Pancreas (tissue), 10 donors: ENCODE measurements around the gene IRX1. TPM values are rescaled to one million over a fixed set of nuclear protein-coding genes. Genes with fewer than 3 reads are reported as not detected.

Source experiments
- ATAC-seq, 4 donors: fragments of 200-7000 bp; cut with Tn5 transposase; one replicate each; pipeline versions ENCODE4 v1.8.0 to v1.9.1; 2020; ENCODE audit warnings: mild to moderate bottlenecking in 4 of 4, moderate library complexity in 4 of 4
- DNase-seq, 6 donors: peaks; one replicate each; pipeline ENCODE4 v3.0.0-alpha.2; 2020
- FAIRE-seq: peaks from 2 replicates; lab custom pipeline; 2012; peaks lifted over from hg19 to GRCh38; lab: Jason Lieb, UNC
- H3K27ac ChIP-seq, 4 donors: fragments of 200-600 bp; sonication (generic); 1 replicate in 3 of 4; 2 replicates in 1 of 4; pipeline versions ENCODE4 v1.5.0 to v1.8.0; 2020
- H3K27me3 ChIP-seq, 4 donors: fragments of 200-600 bp; one replicate each; pipeline ENCODE4 v1.8.0; 2021
- H3K36me3 ChIP-seq, 3 donors: fragments of 200-600 bp; sonication (generic) in 1 of 3; one replicate each; pipeline versions ENCODE4 v1.5.0 to v1.8.0; 2020 to 2021
- H3K4me1 ChIP-seq, 3 donors: fragments of 200-600 bp; one replicate each; pipeline ENCODE4 v1.8.0; 2021
- H3K4me3 ChIP-seq, 4 donors: fragments of 200-600 bp; sonication (generic) in 2 of 4; one replicate each; pipeline versions ENCODE4 v1.5.0 to v1.8.0; 2020 to 2021
- H3K9me3 ChIP-seq, 4 donors: fragments of 200-600 bp; one replicate each; pipeline ENCODE4 v1.8.0; 2021
- WGBS, 2 donors: extraction: QIAGEN DNeasy Blood & Tissue Kit; methylation state at CpG; one replicate each; pipeline ENCODE4 v1.1.7; 2013; 5-methylcytosine and 5-hydroxymethylcytosine counted together
- intact Hi-C, 3 donors: fragments of 100-400 bp; cut with DNase I; formaldehyde crosslinking; loops; one replicate each; pipeline versions ENCODE4 v1.11.1 to v1.14.2; 2022
- polyA plus RNA-seq, 2 donors: library from polyadenylated mRNA; stranded (reverse); fragments of 200-250 nt; gene quantifications; one replicate each; pipeline ENCODE4 v1.2.3, GENCODE V29; 2013
- total RNA-seq, 6 donors: library from RNA; stranded (reverse); fragmentation: NEBNext Ultra II Directional in 4 of 6; extraction: Animal tissue kit (Norgen Biotek cat#: 25700) in 4 of 6; gene quantifications; one replicate each; pipeline versions ENCODE4 v1.2.1 to v1.2.4, GENCODE V29; 2021 to 2023
- TF ChIP-seq, protein P1 (sequence below), 4 donors: fragments of 200-600 bp; sonication (generic) in 3 of 4; IDR thresholded peaks; one replicate each; pipeline versions ENCODE4 v1.5.0 to v1.8.0; 2021; ENCODE audit warnings: antibody characterized with exemption in 4 of 4
- donor health status: healthy with polysubstance abuse.
- donor health status: DM: no; HTN: no; CAD: no; lungs with moderate emphysema.
- donor health status: DM: no; HTN: no; CAD: no.
- donor health status: control.
- donor health status: control.
- donor health status: Bipolar disorder and iron deficiency.
- donor health status: DM: yes; HTN: yes; CAD: no.
- donor health status: DM: no; HTN: no; CAD: no.
- donor health status: DM: no; HTN: no; CAD: no.
- donor health status: DM: yes; HTN: yes; CAD: no.

IRX1 gene
- total and polyA plus RNA-seq, 8 donors: 0.09 to 3.4 (median 0.43) TPM; not detected in 1

DNA sequence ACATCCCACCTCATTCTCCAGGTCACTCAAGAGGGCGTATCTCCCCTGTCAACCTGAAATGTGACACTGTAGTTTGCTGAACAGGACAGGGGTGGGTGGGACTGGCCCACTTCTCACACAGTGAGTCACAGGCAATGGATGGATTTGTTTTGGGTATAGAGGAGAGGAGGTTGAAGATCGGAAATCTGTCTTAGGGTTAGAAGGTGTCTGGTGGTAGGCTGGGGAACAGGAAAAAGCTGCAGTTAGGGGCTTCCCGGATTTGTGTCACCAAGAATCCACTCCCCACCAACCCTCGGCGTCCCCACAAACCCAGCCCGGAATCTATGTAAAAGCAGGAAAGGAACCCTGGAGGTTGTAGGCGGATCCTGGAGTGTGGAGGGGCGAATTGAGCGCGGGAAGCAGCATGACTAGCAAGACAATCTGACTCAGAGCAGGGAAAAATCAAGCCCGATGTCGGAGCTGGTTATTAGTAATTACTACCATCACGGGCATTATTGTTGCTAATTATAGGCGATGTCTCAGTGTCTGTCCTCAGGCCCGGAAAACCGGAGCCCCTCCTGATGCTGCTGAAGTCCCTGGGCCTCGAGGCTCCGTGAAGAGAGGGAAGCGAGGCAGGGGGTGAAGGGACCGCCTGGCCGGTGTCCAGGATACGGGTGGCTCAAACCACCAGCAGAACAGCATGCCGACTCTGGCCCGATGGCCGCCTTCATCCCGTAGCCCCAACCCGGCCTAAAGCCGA is 1.7 kb upstream of the IRX1 start:
- Histone ChIP-seq H3K4me1 (no peaks in the 10 kb centered on the region), H3K9me3 (no peaks in the 10 kb centered on the region), H3K4me3 (no peak overlapping the region), H3K27ac (no peak overlapping the region), H3K36me3 (no peaks in the 10 kb centered on the region), H3K27me3 (peaks cover 0 to 39% (median 8%) of the 10 kb centered on the region in 4 donors)
- DNase-seq (no peak), ATAC-seq (no peak), FAIRE-seq (no peak)
- intact Hi-C loops: no loop called here
- TF ChIP-seq, protein P1, sequence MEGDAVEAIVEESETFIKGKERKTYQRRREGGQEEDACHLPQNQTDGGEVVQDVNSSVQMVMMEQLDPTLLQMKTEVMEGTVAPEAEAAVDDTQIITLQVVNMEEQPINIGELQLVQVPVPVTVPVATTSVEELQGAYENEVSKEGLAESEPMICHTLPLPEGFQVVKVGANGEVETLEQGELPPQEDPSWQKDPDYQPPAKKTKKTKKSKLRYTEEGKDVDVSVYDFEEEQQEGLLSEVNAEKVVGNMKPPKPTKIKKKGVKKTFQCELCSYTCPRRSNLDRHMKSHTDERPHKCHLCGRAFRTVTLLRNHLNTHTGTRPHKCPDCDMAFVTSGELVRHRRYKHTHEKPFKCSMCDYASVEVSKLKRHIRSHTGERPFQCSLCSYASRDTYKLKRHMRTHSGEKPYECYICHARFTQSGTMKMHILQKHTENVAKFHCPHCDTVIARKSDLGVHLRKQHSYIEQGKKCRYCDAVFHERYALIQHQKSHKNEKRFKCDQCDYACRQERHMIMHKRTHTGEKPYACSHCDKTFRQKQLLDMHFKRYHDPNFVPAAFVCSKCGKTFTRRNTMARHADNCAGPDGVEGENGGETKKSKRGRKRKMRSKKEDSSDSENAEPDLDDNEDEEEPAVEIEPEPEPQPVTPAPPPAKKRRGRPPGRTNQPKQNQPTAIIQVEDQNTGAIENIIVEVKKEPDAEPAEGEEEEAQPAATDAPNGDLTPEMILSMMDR (IDR thresholded peaks at IDR 0.05): no peak
- WGBS, 2 donors: 1 to 4% methylated on average over 27 to 28 of the region's 28 CpGs

DNA sequence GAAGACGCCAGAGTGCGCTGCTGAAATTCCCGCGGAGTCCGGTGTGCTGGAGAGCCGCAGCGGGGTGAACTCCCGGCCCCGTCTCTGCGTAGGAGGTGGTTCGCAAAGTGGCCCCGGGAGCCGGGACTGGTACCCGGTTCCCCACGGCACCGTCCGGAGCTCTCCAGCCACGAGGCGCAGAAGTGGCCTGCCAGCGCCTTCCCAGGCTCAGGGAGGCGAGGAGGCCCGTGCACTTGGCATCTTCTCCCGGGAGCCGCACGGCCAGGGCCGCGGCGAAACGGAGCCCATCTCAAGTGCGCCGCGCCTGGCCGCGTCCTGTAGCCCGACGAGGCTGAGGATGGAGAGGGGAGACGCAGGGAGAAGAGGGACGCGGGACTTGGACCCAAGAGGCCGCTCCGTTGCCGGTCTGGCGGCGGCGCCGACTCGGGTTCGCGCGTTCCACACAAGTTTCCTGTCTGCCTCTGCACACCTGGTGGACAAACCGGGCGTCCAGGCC is 1.1 kb upstream of the IRX1 start:
- H3K27ac ChIP-seq: no peak overlapping the region
- TF ChIP-seq, protein P1 (IDR thresholded peaks at IDR 0.05): no peak
- DNase-seq: peak in 1 of 6 donors; percentile 64
- no peaks in the 10 kb centered on the region for H3K4me1 ChIP-seq
- peak in 2 of 4 donors; percentile 20 to 37 for ATAC-seq
- no peak for FAIRE-seq
- no peaks in the 10 kb centered on the region for H3K9me3 ChIP-seq
- 1% methylated on average over 42 to 52 of the region's 52 CpGs for WGBS, 2 donors
- intact Hi-C loops: no loop called here
- peaks cover 0 to 42% (median 9%) of the 10 kb centered on the region in 4 donors for H3K27me3 ChIP-seq
- H3K36me3 ChIP-seq: no peaks in the 10 kb centered on the region
- no peak overlapping the region for H3K4me3 ChIP-seq

DNA sequence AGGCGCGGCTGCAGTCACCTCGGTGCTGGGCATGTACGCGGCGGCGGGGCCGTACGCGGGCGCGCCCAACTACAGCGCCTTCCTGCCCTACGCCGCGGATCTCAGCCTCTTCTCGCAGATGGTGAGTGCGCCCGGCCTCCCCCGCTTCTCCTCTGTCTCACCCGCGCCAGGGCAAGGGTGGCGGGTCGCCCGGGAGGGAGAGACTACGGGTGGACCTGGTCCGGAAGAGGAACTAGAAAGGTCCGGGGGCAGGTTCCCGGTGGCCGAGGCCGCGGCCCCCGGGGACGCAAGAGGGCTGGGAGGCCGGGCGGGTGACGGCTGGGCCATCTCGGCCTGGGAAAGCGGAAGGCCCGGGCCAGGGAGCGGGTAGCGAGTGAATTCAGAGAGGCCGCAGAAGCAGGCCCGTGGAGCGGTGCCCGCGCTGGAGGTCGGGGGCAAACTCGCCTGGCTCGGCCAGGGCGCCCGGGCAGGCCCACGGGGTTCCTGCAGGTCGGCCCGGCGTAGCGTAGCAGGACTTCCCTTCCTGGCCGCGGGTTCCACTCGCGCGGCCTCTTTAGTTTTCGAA is 711 bp downstream of the IRX1 start:
- Histone ChIP-seq H3K9me3 (no peaks in the 10 kb centered on the region), H3K4me3 (no peak overlapping the region), H3K36me3 (no peaks in the 10 kb centered on the region), H3K27ac (no peak overlapping the region), H3K27me3 (peaks cover 0 to 53% (median 10%) of the 10 kb centered on the region in 4 donors), H3K4me1 (no peaks in the 10 kb centered on the region)
- intact Hi-C loops: no loop called here
- WGBS, 2 donors: 2 to 3% methylated on average over 52 to 63 of the region's 63 CpGs
- DNase-seq (peak in 1 of 6 donors; percentile 69), ATAC-seq (no peak), FAIRE-seq (no peak)
- TF ChIP-seq, protein P1 (IDR thresholded peaks at IDR 0.05): no peak

DNA sequence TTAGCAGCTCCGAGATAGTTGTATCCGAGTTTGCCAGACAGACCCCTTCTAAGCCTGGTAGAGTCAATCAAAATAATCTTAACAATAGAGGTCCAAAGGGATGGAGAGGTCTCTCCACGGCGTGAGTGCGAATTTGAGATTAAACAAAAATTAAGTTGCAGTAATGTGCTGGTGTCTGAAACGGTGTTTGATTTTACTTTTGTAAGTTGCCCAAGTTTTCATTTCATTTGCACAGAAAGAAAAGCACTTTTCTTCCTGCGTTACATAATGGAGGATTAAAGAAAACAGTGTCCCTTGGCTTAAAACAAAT is 1.2 kb downstream of the IRX1 start:
- H3K4me3 ChIP-seq: no peak overlapping the region
- DNase-seq: no peak
- intact Hi-C loops: no loop called here
- no peaks in the 10 kb centered on the region for H3K4me1 ChIP-seq
- no peak for ATAC-seq
- TF ChIP-seq, protein P1 (IDR thresholded peaks at IDR 0.05): no peak
- no peaks in the 10 kb centered on the region for H3K36me3 ChIP-seq
- H3K27me3 ChIP-seq: peaks cover 0 to 53% (median 11%) of the 10 kb centered on the region in 4 donors
- no peak for FAIRE-seq
- 10 to 11% methylated on average over 7 of the region's 7 CpGs for WGBS, 2 donors
- H3K27ac ChIP-seq: no peak overlapping the region
- no peaks in the 10 kb centered on the region for H3K9me3 ChIP-seq
